Body of pancreas (tissue), 4 donors: ENCODE measurements around the gene TSHR. TPM values are rescaled to one million over a fixed set of nuclear protein-coding genes. Genes with fewer than 3 reads are reported as not detected.

Source experiments
- ATAC-seq: fragments of 150-250 bp; one replicate; pipeline ENCODE4 v1.9.1; 2016
- DNase-seq, 4 donors: peaks; one replicate each; pipeline ENCODE4 v3.0.0-alpha.2; 2019
- H3K27ac ChIP-seq, 4 donors: fragments of 200-600 bp; sonication (generic); 1 replicate in 3 of 4; 2 replicates in 1 of 4; pipeline versions ENCODE4 v1.5.1 to v1.6.1; 2016 to 2019; ENCODE audit warnings: mild to moderate bottlenecking in 1 of 4, mixed read lengths in 1 of 4, moderate library complexity in 1 of 4
- H3K27me3 ChIP-seq, 2 donors: fragments of 200-600 bp; sonication (generic); one replicate each; pipeline ENCODE4 v1.6.0; 2016; ENCODE audit warnings: mild to moderate bottlenecking in 1 of 2
- H3K36me3 ChIP-seq, 2 donors: fragments of 200-600 bp; sonication (generic); replicated peaks in 1 of 2; 2 replicates each; pipeline ENCODE4 v1.5.1; 2016; ENCODE audit warnings: low read depth in 2 of 2; ENCODE audit not compliant: insufficient read depth in 1 of 2
- H3K4me1 ChIP-seq: fragments of 200-600 bp; sonication (generic); one replicate; pipeline ENCODE4 v1.6.0; 2016
- H3K4me3 ChIP-seq, 2 donors: fragments of 200-600 bp; sonication (generic); 1 replicate in 1 of 2; 2 replicates in 1 of 2; pipeline ENCODE4 v1.5.1; 2016 to 2019
- H3K9me3 ChIP-seq, 3 donors: fragments of 200-600 bp; sonication (generic); 1 replicate in 2 of 3; 2 replicates in 1 of 3; pipeline ENCODE4 v1.5.1; 2016
- CTCF ChIP-seq, 7 experiments: fragments of 450-650 bp in 4 of 7; fragments of 200-600 bp in 3 of 7; sonication (generic) in 3 of 7; IDR thresholded peaks; one replicate each; pipeline ENCODE4 v1.5.1; 2016 to 2019; ENCODE audit warnings: antibody characterized with exemption in 7 of 7
- POLR2A ChIP-seq, 3 donors: fragments of 450-650 bp; IDR thresholded peaks; one replicate each; pipeline ENCODE4 v1.6.1; 2016; ENCODE audit warnings: antibody characterized with exemption in 3 of 3, mild to moderate bottlenecking in 2 of 3
- WGBS, 2 donors: methylation state at CpG; one replicate each; pipeline ENCODE4 v1.1.5; 2017; 5-methylcytosine and 5-hydroxymethylcytosine counted together
- intact Hi-C: fragments of 100-400 bp; cut with DNase I; formaldehyde crosslinking; loops from one replicate; pipeline ENCODE4 v1.15.1; 2023
- total RNA-seq, 2 donors: library from RNA; depleted of rRNA; stranded (reverse); fragments of >200 nt; gene quantifications; one replicate each; pipeline ENCODE4 v1.1.0, GENCODE V29; 2016

The TSHR gene
- total RNA-seq, 2 donors from 2014 or later, result not detected

- Histone ChIP-seq H3K4me1 (no peaks in the 10 kb centered on the region), H3K27ac (no peak overlapping the region), H3K36me3 (no peaks in the 10 kb centered on the region), H3K4me3 (no peak overlapping the region), H3K27me3 (no peaks in the 10 kb centered on the region), H3K9me3 (no peaks in the 10 kb centered on the region)
- DNase-seq (no peak), ATAC-seq (no peak)
- TF ChIP-seq POLR2A (IDR thresholded peaks at IDR 0.05), result no peak
- TF ChIP-seq CTCF (IDR thresholded peaks at IDR 0.05), result no peak
- intact Hi-C loops, result no loop called here
Observed at GRCh38 chr14:81023095-81023710, 67.8 kb downstream of the TSHR start.

GRCh38 chr14:81028461-81028860, 73.0 kb downstream of the TSHR start:
- Histone ChIP-seq H3K36me3 (no peaks in the 10 kb centered on the region), H3K27me3 (no peaks in the 10 kb centered on the region), H3K27ac (no peak overlapping the region), H3K9me3 (no peaks in the 10 kb centered on the region), H3K4me3 (no peak overlapping the region), H3K4me1 (peaks cover 4% of the 10 kb centered on the region)
- DNase-seq (no peak), ATAC-seq (no peak)
- TF ChIP-seq POLR2A (IDR thresholded peaks at IDR 0.05) (no peak), CTCF (IDR thresholded peaks at IDR 0.05) (no peak)
- intact Hi-C loops, result no loop called here
- 88 to 93% methylated on average over 1 of the region's 1 CpG for WGBS, 2 donors

GRCh38 chr14:81031488-81031887, 76.1 kb downstream of the TSHR start:
- H3K9me3 ChIP-seq, result no peaks in the 10 kb centered on the region

GRCh38 chr14:81033698-81034240, 78.3 kb downstream of the TSHR start:
- peak in 1 of 4 donors; percentile 24 for DNase-seq
- Histone ChIP-seq H3K27ac (no peak overlapping the region), H3K9me3 (no peaks in the 10 kb centered on the region), H3K4me1 (peaks cover 4% of the 10 kb centered on the region), H3K4me3 (no peak overlapping the region), H3K36me3 (no peaks in the 10 kb centered on the region), H3K27me3 (no peaks in the 10 kb centered on the region)
- TF ChIP-seq CTCF (IDR thresholded peaks at IDR 0.05) (no peak), POLR2A (IDR thresholded peaks at IDR 0.05) (no peak)
- WGBS, 2 donors, result 64 to 80% methylated on average over 1 of the region's 1 CpG
- ATAC-seq, result no peak
- intact Hi-C loops, result no loop called here

More at GRCh38 chr14:81031488-81031887, 76.1 kb downstream of the TSHR start:
- Histone ChIP-seq H3K4me1 (peaks cover 4% of the 10 kb centered on the region), H3K27me3 (no peaks in the 10 kb centered on the region), H3K36me3 (no peaks in the 10 kb centered on the region), H3K27ac (no peak overlapping the region), H3K4me3 (no peak overlapping the region)
- intact Hi-C loops, result no loop called here
- WGBS, 2 donors, result 22 to 28% methylated on average over 3 of the region's 3 CpGs
- DNase-seq (peak; percentile 66 to 82 (median 74)), ATAC-seq (peak; percentile 53)
- no peak for TF ChIP-seq CTCF (IDR thresholded peaks at IDR 0.05)
- no peak for TF ChIP-seq POLR2A (IDR thresholded peaks at IDR 0.05)

- no peak for TF ChIP-seq CTCF (IDR thresholded peaks at IDR 0.05)
- TF ChIP-seq POLR2A (IDR thresholded peaks at IDR 0.05), result no peak
- ATAC-seq (no peak), DNase-seq (no peak)
- no peaks in the 10 kb centered on the region for H3K4me1 ChIP-seq
- intact Hi-C loops, result no loop called here
- no peak overlapping the region for H3K27ac ChIP-seq
- H3K27me3 ChIP-seq, result no peaks in the 10 kb centered on the region
- no peaks in the 10 kb centered on the region for H3K36me3 ChIP-seq
- H3K4me3 ChIP-seq, result no peak overlapping the region
- peaks cover 0 to 5% (median 0%) of the 10 kb centered on the region in 3 donors for H3K9me3 ChIP-seq
- 68 to 89% methylated on average over 1 of the region's 1 CpG for WGBS, 2 donors
Observed at GRCh38 chr14:81042438-81042837, 87.0 kb downstream of the TSHR start.
